Activated CD4-positive, alpha-beta T cell treated with anti-CD3 and anti-CD28 coated beads for 36 hours (primary cell): ENCODE data around the gene ACYP1. TPM values are rescaled to one million over a fixed set of nuclear protein-coding genes. Genes with fewer than 3 reads are reported as not detected.

Experiments used
- ATAC-seq: fragments of 200-7000 bp; cut with Tn5 transposase; one replicate; pipeline ENCODE4 v1.10.0; 2021; ENCODE audit warnings: mild to moderate bottlenecking, moderate library complexity
- CTCF ChIA-PET: fragments of 350-600 bp; sonication (Branson Sonifier 250); formaldehyde crosslinking; loops from one replicate; lab custom pipeline; 2021; ENCODE audit warnings: antibody characterized with exemption; lab: Charles Lee
- POLR2A ChIA-PET: fragments of 350-600 bp; sonication (Branson Sonifier 250); formaldehyde crosslinking; loops from one replicate; lab custom pipeline; 2021; ENCODE audit warnings: antibody characterized with exemption, inconsistent platforms; lab: Charles Lee
- DNase-seq: peaks from one replicate; pipeline ENCODE4 v3.0.0-alpha.2; 2020
- H3K27ac Mint-ChIP-seq: one replicate; pipeline ENCODE4 v1.8.0; 2021; ENCODE audit warnings: mixed read lengths
- H3K27me3 Mint-ChIP-seq: one replicate; pipeline ENCODE4 v1.8.0; 2021; ENCODE audit warnings: mixed read lengths
- H3K36me3 Mint-ChIP-seq: one replicate; pipeline ENCODE4 v1.8.0; 2021; ENCODE audit warnings: low read depth, mixed read lengths
- H3K4me1 Mint-ChIP-seq: one replicate; pipeline ENCODE4 v1.8.0; 2021; ENCODE audit warnings: mixed read lengths
- H3K4me3 Mint-ChIP-seq: one replicate; pipeline ENCODE4 v1.8.0; 2021; ENCODE audit warnings: mild to moderate bottlenecking, moderate library complexity, mixed read lengths
- H3K9me3 Mint-ChIP-seq: one replicate; pipeline ENCODE4 v1.8.0; 2021; ENCODE audit warnings: low read depth, mixed read lengths
- intact Hi-C, 2 experiments: fragments of 100-400 bp; cut with DNase I in 1 of 2; cut with micrococcal nuclease in 1 of 2; formaldehyde crosslinking; loops; one replicate each; pipeline versions ENCODE4 v1.14.2 to v1.15.1; 2022 to 2024; cut with DNase I, micrococcal nuclease
- total RNA-seq, 2 experiments: library from RNA; stranded (reverse); gene quantifications; one replicate each; pipeline ENCODE4 v1.2.3, GENCODE V29; 2021

ACYP1 gene
- total RNA-seq, 2 experiments from 2014 or later: 37.0 to 40.2 TPM

- ATAC-seq (peak; percentile 20), DNase-seq (no peak)
- CTCF ChIA-PET: interaction anchor here (0.5 to 2.7 kb wide), 6 partner anchors 21 to 265 kb away, joined by 3 to 8 read pairs (median 4); no protein-coding TSS in a partner anchor
- H3K4me3 Mint-ChIP-seq: peak overlapping the region; percentile 4
- no peaks in the 10 kb centered on the region for H3K27me3 Mint-ChIP-seq
- peaks cover 48% of the 10 kb centered on the region for H3K36me3 Mint-ChIP-seq
- POLR2A ChIA-PET: no interaction called here
- intact Hi-C loops: no loop called here
- peaks cover 49% of the 10 kb centered on the region for H3K4me1 Mint-ChIP-seq
- H3K9me3 Mint-ChIP-seq: peaks cover under 1% of the 10 kb centered on the region
- no peak overlapping the region for H3K27ac Mint-ChIP-seq
Measured at GRCh38 chr14:75044322-75044721, 19.5 kb downstream of the ACYP1 start.

GRCh38 chr14:75042035-75042434 is 21.8 kb downstream of the ACYP1 start:
- CTCF ChIA-PET: interaction anchor here (0.9 to 1.3 kb wide), 3 partner anchors 9 to 47 kb away, joined by 3 to 5 read pairs (median 3); no protein-coding TSS in a partner anchor
- no peaks in the 10 kb centered on the region for H3K27me3 Mint-ChIP-seq
- H3K27ac Mint-ChIP-seq: no peak overlapping the region

GRCh38 chr14:75041613-75042012 is 22.2 kb downstream of the ACYP1 start:
- ChIA-PET CTCF (interaction anchor here (0.9 to 1.3 kb wide), 3 partner anchors 9 to 47 kb away, joined by 3 to 5 read pairs (median 3); no protein-coding TSS in a partner anchor), POLR2A (interaction anchor here (0.7 kb wide), 1 partner anchor 394 kb away, joined by 4 read pairs; no protein-coding TSS in a partner anchor)
- no peak overlapping the region for H3K4me3 Mint-ChIP-seq
- DNase-seq: no peak
- H3K4me1 Mint-ChIP-seq: peaks cover 27% of the 10 kb centered on the region
- ATAC-seq: no peak
- intact Hi-C loops: no loop called here
- H3K36me3 Mint-ChIP-seq: peaks cover 41% of the 10 kb centered on the region
- no peaks in the 10 kb centered on the region for H3K9me3 Mint-ChIP-seq
- no peaks in the 10 kb centered on the region for H3K27me3 Mint-ChIP-seq
- no peak overlapping the region for H3K27ac Mint-ChIP-seq

More at GRCh38 chr14:75042035-75042434, 21.8 kb downstream of the ACYP1 start:
- Mint-ChIP-seq H3K4me1 (peaks cover 31% of the 10 kb centered on the region), H3K9me3 (no peaks in the 10 kb centered on the region), H3K4me3 (no peak overlapping the region), H3K36me3 (peaks cover 38% of the 10 kb centered on the region)
- POLR2A ChIA-PET: interaction anchor here (0.7 kb wide), 1 partner anchor 394 kb away, joined by 4 read pairs; no protein-coding TSS in a partner anchor
- no peak for DNase-seq
- ATAC-seq: no peak
- intact Hi-C loops: no loop called here

GRCh38 chr14:75040959-75041358 is 22.9 kb downstream of the ACYP1 start:
- POLR2A ChIA-PET: interaction anchor here (0.6 kb wide), 1 partner anchor 100 kb away, joined by 3 read pairs; no protein-coding TSS in a partner anchor
- intact Hi-C loops: no loop called here
- Mint-ChIP-seq H3K36me3 (peaks cover 40% of the 10 kb centered on the region), H3K27me3 (no peaks in the 10 kb centered on the region), H3K4me3 (no peak overlapping the region), H3K9me3 (no peaks in the 10 kb centered on the region), H3K4me1 (peaks cover 21% of the 10 kb centered on the region), H3K27ac (no peak overlapping the region)
- no peak for DNase-seq
- CTCF ChIA-PET: no interaction called here
- ATAC-seq: no peak

GRCh38 chr14:75040507-75040906 is 23.3 kb downstream of the ACYP1 start:
- no peak for ATAC-seq
- CTCF ChIA-PET: no interaction called here

GRCh38 chr14:75032939-75033338 is 30.9 kb downstream of the ACYP1 start:
- Mint-ChIP-seq H3K4me3 (no peak overlapping the region), H3K27ac (no peak overlapping the region), H3K27me3 (no peaks in the 10 kb centered on the region), H3K9me3 (no peaks in the 10 kb centered on the region), H3K4me1 (no peaks in the 10 kb centered on the region), H3K36me3 (peaks cover 31% of the 10 kb centered on the region)
- CTCF ChIA-PET: interaction anchor here (1.1 to 1.6 kb wide), 2 partner anchors 9 to 22 kb away, joined by 3 read pairs; no protein-coding TSS in a partner anchor
- DNase-seq: no peak
- POLR2A ChIA-PET: no interaction called here
- ATAC-seq: no peak
- intact Hi-C loops: no loop called here

More at GRCh38 chr14:75040507-75040906, 23.3 kb downstream of the ACYP1 start:
- Mint-ChIP-seq H3K9me3 (no peaks in the 10 kb centered on the region), H3K27me3 (no peaks in the 10 kb centered on the region), H3K36me3 (peaks cover 39% of the 10 kb centered on the region), H3K27ac (no peak overlapping the region), H3K4me1 (peaks cover 17% of the 10 kb centered on the region), H3K4me3 (no peak overlapping the region)
- DNase-seq: no peak
- POLR2A ChIA-PET: interaction anchor here (0.6 kb wide), 1 partner anchor 100 kb away, joined by 3 read pairs; no protein-coding TSS in a partner anchor
- intact Hi-C loops: no loop called here

GRCh38 chr14:75030147-75030546 is 33.7 kb downstream of the ACYP1 start:
- no peaks in the 10 kb centered on the region for H3K4me1 Mint-ChIP-seq
- H3K4me3 Mint-ChIP-seq: no peak overlapping the region
- ChIA-PET POLR2A (no interaction called here), CTCF (interaction anchor here (0.5 kb wide), 1 partner anchor 813 kb away, joined by 3 read pairs; no protein-coding TSS in a partner anchor)
- no peaks in the 10 kb centered on the region for H3K27me3 Mint-ChIP-seq
- H3K27ac Mint-ChIP-seq: no peak overlapping the region
- ATAC-seq (no peak), DNase-seq (no peak)
- H3K36me3 Mint-ChIP-seq: peaks cover 20% of the 10 kb centered on the region
- no peaks in the 10 kb centered on the region for H3K9me3 Mint-ChIP-seq
- intact Hi-C loops: no loop called here

- Mint-ChIP-seq H3K4me1 (no peaks in the 10 kb centered on the region), H3K9me3 (no peaks in the 10 kb centered on the region), H3K4me3 (no peak overlapping the region), H3K36me3 (peaks cover 23% of the 10 kb centered on the region), H3K27ac (no peak overlapping the region), H3K27me3 (no peaks in the 10 kb centered on the region)
- ChIA-PET POLR2A (no interaction called here), CTCF (interaction anchor here (0.7 kb wide), 1 partner anchor 26 kb away, joined by 4 read pairs; no protein-coding TSS in a partner anchor)
- no peak for DNase-seq
- intact Hi-C loops: no loop called here
- no peak for ATAC-seq
Measured at GRCh38 chr14:75025876-75026275, 37.9 kb downstream of the ACYP1 start.

- POLR2A ChIA-PET: no interaction called here
- Mint-ChIP-seq H3K9me3 (no peaks in the 10 kb centered on the region), H3K27ac (no peak overlapping the region), H3K4me3 (no peak overlapping the region), H3K36me3 (peaks cover 24% of the 10 kb centered on the region), H3K27me3 (no peaks in the 10 kb centered on the region), H3K4me1 (no peaks in the 10 kb centered on the region)
- CTCF ChIA-PET: interaction anchor here (0.7 to 0.9 kb wide), 3 partner anchors 25 to 171 kb away, joined by 3 read pairs; no protein-coding TSS in a partner anchor
- intact Hi-C loops: no loop called here
- ATAC-seq (no peak), DNase-seq (no peak)
Measured at GRCh38 chr14:75025082-75025481, 38.7 kb downstream of the ACYP1 start.

- H3K27me3 Mint-ChIP-seq: no peaks in the 10 kb centered on the region
- intact Hi-C loops: no loop called here
- H3K36me3 Mint-ChIP-seq: peaks cover 29% of the 10 kb centered on the region
- H3K9me3 Mint-ChIP-seq: no peaks in the 10 kb centered on the region
- H3K4me1 Mint-ChIP-seq: no peaks in the 10 kb centered on the region
- H3K4me3 Mint-ChIP-seq: no peak overlapping the region
- ATAC-seq (no peak), DNase-seq (no peak)
- ChIA-PET POLR2A (no interaction called here), CTCF (interaction anchor here (0.6 to 2.1 kb wide), 9 partner anchors 10 to 162 kb away, joined by 3 to 8 read pairs (median 4); no protein-coding TSS in a partner anchor)
- H3K27ac Mint-ChIP-seq: no peak overlapping the region
Measured at GRCh38 chr14:75023108-75023507, 40.7 kb downstream of the ACYP1 start.

- ChIA-PET CTCF (interaction anchor here (0.7 to 2.1 kb wide), 9 partner anchors 9 to 162 kb away, joined by 3 to 8 read pairs (median 4); no protein-coding TSS in a partner anchor), POLR2A (no interaction called here)
- intact Hi-C loops: no loop called here
- H3K27ac Mint-ChIP-seq: no peak overlapping the region
- no peak overlapping the region for H3K4me3 Mint-ChIP-seq
- no peaks in the 10 kb centered on the region for H3K27me3 Mint-ChIP-seq
- no peaks in the 10 kb centered on the region for H3K4me1 Mint-ChIP-seq
- DNase-seq: peak; percentile 24
- ATAC-seq: peak; percentile 60
- no peaks in the 10 kb centered on the region for H3K9me3 Mint-ChIP-seq
- peaks cover 27% of the 10 kb centered on the region for H3K36me3 Mint-ChIP-seq
Measured at GRCh38 chr14:75022655-75023054, 41.2 kb downstream of the ACYP1 start.
